ENCODE measurements around the gene GGT6. TPM values are rescaled to one million over a fixed set of nuclear protein-coding genes. Genes with fewer than 3 reads are reported as not detected.

The GGT6 gene
- total RNA-seq, 1 donor from 2014 or later = not detected

GRCh38 chr17:4530799-4531730 lies 29.3 kb downstream of the GGT6 start:
- DNase-seq (ENCODE audit: low spot score in 2 of 2) = no peak
- no peak overlapping the region for H3K4me3 ChIP-seq
- no peaks in the 10 kb centered on the region for H3K27me3 ChIP-seq
- intact Hi-C loops (cut with DNase I) = no loop called here
- no peak for TF ChIP-seq CTCF (IDR thresholded peaks at IDR 0.05)
- peak overlapping the region in 1 of 2 donors; percentile 34 for H3K27ac ChIP-seq
- no peaks in the 10 kb centered on the region for H3K9me3 ChIP-seq
- H3K4me1 ChIP-seq = peaks cover 0 to 14% of the 10 kb centered on the region in 2 donors
- no peaks in the 10 kb centered on the region for H3K36me3 ChIP-seq

GRCh38 chr17:4529533-4530152 lies 30.7 kb downstream of the GGT6 start:
- no peak for TF ChIP-seq CTCF (IDR thresholded peaks at IDR 0.05)
- H3K27ac ChIP-seq = no peak overlapping the region
- H3K4me1 ChIP-seq = peaks cover 0 to 13% of the 10 kb centered on the region in 2 donors

GRCh38 chr17:4527566-4528125 lies 32.7 kb downstream of the GGT6 start:
- no peak for TF ChIP-seq CTCF (IDR thresholded peaks at IDR 0.05)
- no peak for DNase-seq (ENCODE audit: low spot score in 2 of 2)
- Histone ChIP-seq H3K27me3 (no peaks in the 10 kb centered on the region), H3K9me3 (no peaks in the 10 kb centered on the region), H3K27ac (no peak overlapping the region), H3K36me3 (no peaks in the 10 kb centered on the region), H3K4me3 (no peak overlapping the region), H3K4me1 (peaks cover 0 to 13% of the 10 kb centered on the region in 2 donors)
- intact Hi-C loops (cut with DNase I) = no loop called here

More at GRCh38 chr17:4529533-4530152, 30.7 kb downstream of the GGT6 start:
- no peaks in the 10 kb centered on the region for H3K9me3 ChIP-seq
- H3K27me3 ChIP-seq = no peaks in the 10 kb centered on the region
- intact Hi-C loops (cut with DNase I) = no loop called here
- H3K4me3 ChIP-seq = no peak overlapping the region
- H3K36me3 ChIP-seq = no peaks in the 10 kb centered on the region
- DNase-seq (ENCODE audit: low spot score in 2 of 2) = no peak

GRCh38 chr17:4527134-4527533 lies 33.2 kb downstream of the GGT6 start:
- H3K36me3 ChIP-seq = no peaks in the 10 kb centered on the region
- H3K27ac ChIP-seq = no peak overlapping the region
- no peak for TF ChIP-seq CTCF (IDR thresholded peaks at IDR 0.05)
- H3K4me3 ChIP-seq = no peak overlapping the region
- H3K4me1 ChIP-seq = peaks cover 0 to 13% of the 10 kb centered on the region in 2 donors
- H3K9me3 ChIP-seq = no peaks in the 10 kb centered on the region
- intact Hi-C loops (cut with DNase I) = no loop called here
- H3K27me3 ChIP-seq = no peaks in the 10 kb centered on the region
- DNase-seq (ENCODE audit: low spot score in 2 of 2) = no peak

- H3K4me3 ChIP-seq = no peak overlapping the region
- H3K27ac ChIP-seq = no peak overlapping the region
- no peaks in the 10 kb centered on the region for H3K9me3 ChIP-seq
- peaks cover 0 to 13% of the 10 kb centered on the region in 2 donors for H3K4me1 ChIP-seq
- no peaks in the 10 kb centered on the region for H3K27me3 ChIP-seq
- DNase-seq (ENCODE audit: low spot score in 2 of 2) = no peak
- no peak for TF ChIP-seq CTCF (IDR thresholded peaks at IDR 0.05)
- no peaks in the 10 kb centered on the region for H3K36me3 ChIP-seq
- intact Hi-C loops (cut with DNase I) = no loop called here
These were observed 34.5 kb downstream of the GGT6 start for GRCh38 chr17:4525691-4526397.

All from ascending aorta (tissue), 2 donors.